ENCODE measurements around the gene CCL22. TPM values are rescaled to one million over a fixed set of nuclear protein-coding genes. Genes with fewer than 3 reads are reported as not detected.

Gene CCL22
- polyA plus RNA-seq, 1 donor from 2014 or later, result not detected

GRCh38 chr16:57407521-57408353, 49.2 kb downstream of the CCL22 start:
- no peaks in the 10 kb centered on the region for H3F3A ChIP-seq (ENCODE audit: insufficient read depth, low read length, poor library complexity, severe bottlenecking)
- H3K27ac ChIP-seq (ENCODE audit: low read length), result no peak overlapping the region
- H3K27me3 ChIP-seq (ENCODE audit: insufficient read depth, low read depth, low read length), result no peaks in the 10 kb centered on the region
- H4K20me1 ChIP-seq (ENCODE audit: insufficient read depth), result no peaks in the 10 kb centered on the region
- no peak overlapping the region for H3K9ac ChIP-seq (ENCODE audit: low read length)
- H3K79me2 ChIP-seq (replicated peaks; ENCODE audit: insufficient read depth, low read length), result no peaks in the 10 kb centered on the region
- no peaks in the 10 kb centered on the region for H3K9me2 ChIP-seq (ENCODE audit: insufficient read depth, low read length)
- no peak overlapping the region for H2AFZ ChIP-seq (ENCODE audit: low read depth, low read length)
- no peak for TF ChIP-seq POLR2AphosphoS5 (IDR thresholded peaks at IDR 0.05)
- TF ChIP-seq MXI1 (conservative IDR thresholded peaks at IDR 0.05; ENCODE audit: poor library complexity, severe bottlenecking), result no peak
- TF ChIP-seq RAD21 (conservative IDR thresholded peaks at IDR 0.05), result no peak
- no peak overlapping the region for H3K4me3 ChIP-seq (ENCODE audit: low read length)
- H3K4me2 ChIP-seq (ENCODE audit: low read length), result no peak overlapping the region
- H3K9me3 ChIP-seq (ENCODE audit: low read length), result no peaks in the 10 kb centered on the region
- no peaks in the 10 kb centered on the region for H3K36me3 ChIP-seq (ENCODE audit: insufficient read depth, low read length)

DNA sequence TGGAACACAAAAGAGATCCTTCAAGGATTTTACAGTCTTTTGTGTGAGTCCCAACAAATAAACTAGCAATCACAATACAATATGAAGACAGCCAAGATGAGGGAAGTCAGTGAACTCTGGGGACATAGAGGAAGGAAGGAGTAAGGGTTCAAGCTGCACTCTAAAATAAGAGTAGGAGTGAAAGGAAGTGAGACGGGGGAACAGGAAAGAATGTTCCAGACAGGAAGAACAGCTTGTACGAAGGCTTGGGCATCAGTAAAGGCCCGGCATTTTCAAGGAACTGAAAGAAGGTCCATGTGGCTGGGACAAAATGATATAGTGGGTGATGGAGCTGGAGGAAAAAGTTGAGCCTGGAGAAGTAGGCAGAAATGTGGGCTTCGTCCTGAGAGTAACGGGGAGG, 50.5 kb downstream of the CCL22 start:
- no peak overlapping the region for H3K4me3 ChIP-seq (ENCODE audit: low read length)
- H3F3A ChIP-seq (ENCODE audit: insufficient read depth, low read length, poor library complexity, severe bottlenecking), result no peaks in the 10 kb centered on the region
- no peak overlapping the region for H3K27ac ChIP-seq (ENCODE audit: low read length)
- H4K20me1 ChIP-seq (ENCODE audit: insufficient read depth), result no peaks in the 10 kb centered on the region
- no peak for TF ChIP-seq MXI1 (conservative IDR thresholded peaks at IDR 0.05; ENCODE audit: poor library complexity, severe bottlenecking)
- no peak for TF ChIP-seq EP300 (conservative IDR thresholded peaks at IDR 0.05; ENCODE audit: poor library complexity, severe bottlenecking)
- TF ChIP-seq RAD21 (conservative IDR thresholded peaks at IDR 0.05), result no peak
- TF ChIP-seq, protein P1, sequence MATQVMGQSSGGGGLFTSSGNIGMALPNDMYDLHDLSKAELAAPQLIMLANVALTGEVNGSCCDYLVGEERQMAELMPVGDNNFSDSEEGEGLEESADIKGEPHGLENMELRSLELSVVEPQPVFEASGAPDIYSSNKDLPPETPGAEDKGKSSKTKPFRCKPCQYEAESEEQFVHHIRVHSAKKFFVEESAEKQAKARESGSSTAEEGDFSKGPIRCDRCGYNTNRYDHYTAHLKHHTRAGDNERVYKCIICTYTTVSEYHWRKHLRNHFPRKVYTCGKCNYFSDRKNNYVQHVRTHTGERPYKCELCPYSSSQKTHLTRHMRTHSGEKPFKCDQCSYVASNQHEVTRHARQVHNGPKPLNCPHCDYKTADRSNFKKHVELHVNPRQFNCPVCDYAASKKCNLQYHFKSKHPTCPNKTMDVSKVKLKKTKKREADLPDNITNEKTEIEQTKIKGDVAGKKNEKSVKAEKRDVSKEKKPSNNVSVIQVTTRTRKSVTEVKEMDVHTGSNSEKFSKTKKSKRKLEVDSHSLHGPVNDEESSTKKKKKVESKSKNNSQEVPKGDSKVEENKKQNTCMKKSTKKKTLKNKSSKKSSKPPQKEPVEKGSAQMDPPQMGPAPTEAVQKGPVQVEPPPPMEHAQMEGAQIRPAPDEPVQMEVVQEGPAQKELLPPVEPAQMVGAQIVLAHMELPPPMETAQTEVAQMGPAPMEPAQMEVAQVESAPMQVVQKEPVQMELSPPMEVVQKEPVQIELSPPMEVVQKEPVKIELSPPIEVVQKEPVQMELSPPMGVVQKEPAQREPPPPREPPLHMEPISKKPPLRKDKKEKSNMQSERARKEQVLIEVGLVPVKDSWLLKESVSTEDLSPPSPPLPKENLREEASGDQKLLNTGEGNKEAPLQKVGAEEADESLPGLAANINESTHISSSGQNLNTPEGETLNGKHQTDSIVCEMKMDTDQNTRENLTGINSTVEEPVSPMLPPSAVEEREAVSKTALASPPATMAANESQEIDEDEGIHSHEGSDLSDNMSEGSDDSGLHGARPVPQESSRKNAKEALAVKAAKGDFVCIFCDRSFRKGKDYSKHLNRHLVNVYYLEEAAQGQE (IDR thresholded peaks at IDR 0.05; ENCODE audit: borderline replicate concordance), result no peak
- no peak for TF ChIP-seq POLR2AphosphoS5 (IDR thresholded peaks at IDR 0.05)
- TF ChIP-seq SMC3 (conservative IDR thresholded peaks at IDR 0.05; ENCODE audit: poor library complexity), result no peak
- no peak for TF ChIP-seq EZH2 (IDR thresholded peaks at IDR 0.05; ENCODE audit: borderline replicate concordance, insufficient read depth, low read length, poor library complexity, severe bottlenecking)
- no peak for TF ChIP-seq TAF1 (IDR thresholded peaks at IDR 0.05; ENCODE audit: low read depth)
- H3K9me2 ChIP-seq (ENCODE audit: insufficient read depth, low read length), result no peaks in the 10 kb centered on the region
- no peaks in the 10 kb centered on the region for H3K9me3 ChIP-seq (ENCODE audit: low read length)
- H3K27me3 ChIP-seq (ENCODE audit: insufficient read depth, low read depth, low read length), result no peaks in the 10 kb centered on the region
- H3K9ac ChIP-seq (ENCODE audit: low read length), result no peak overlapping the region
- H3K36me3 ChIP-seq (ENCODE audit: insufficient read depth, low read length), result no peaks in the 10 kb centered on the region
- H3K79me2 ChIP-seq (replicated peaks; ENCODE audit: insufficient read depth, low read length), result no peaks in the 10 kb centered on the region
- H3K4me2 ChIP-seq (ENCODE audit: low read length), result no peak overlapping the region
- no peak overlapping the region for H2AFZ ChIP-seq (ENCODE audit: low read depth, low read length)

DNA sequence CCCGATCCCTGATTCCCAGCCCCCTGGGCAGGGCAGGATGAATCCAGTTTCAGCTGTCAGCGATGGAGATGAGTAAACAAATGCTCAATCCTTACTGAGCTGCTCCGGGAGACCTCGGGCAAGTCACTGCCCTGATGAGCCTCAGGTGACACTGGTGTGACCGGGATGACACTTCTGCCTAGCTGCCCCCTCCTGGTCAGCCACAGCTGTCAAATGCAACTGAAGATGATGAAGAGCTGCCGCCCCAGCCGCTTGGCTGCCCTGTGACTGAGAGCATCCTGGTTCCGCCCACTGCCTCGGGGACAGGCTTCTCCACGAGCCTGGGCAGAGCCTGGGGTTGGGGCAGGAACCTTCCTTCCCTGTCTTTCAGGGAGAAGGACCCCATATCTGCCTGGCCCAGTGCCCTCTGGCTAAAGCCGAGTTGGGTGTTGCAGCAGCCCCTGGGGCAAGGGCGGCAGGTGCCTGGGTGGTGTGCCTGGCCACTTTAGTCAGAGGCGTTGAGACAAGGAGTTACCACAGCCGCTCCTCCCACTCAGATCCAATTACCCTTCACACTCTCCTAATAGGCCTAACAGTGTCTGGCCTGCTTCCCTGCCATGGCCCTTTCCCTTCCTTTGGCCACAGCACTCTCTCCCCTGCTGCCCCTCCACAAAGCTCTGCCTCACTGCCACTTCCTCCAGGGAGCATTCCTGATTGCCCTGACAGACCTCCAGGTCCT, 51.4 kb downstream of the CCL22 start:
- no peaks in the 10 kb centered on the region for H3K27me3 ChIP-seq (ENCODE audit: insufficient read depth, low read depth, low read length)
- TF ChIP-seq MXI1 (conservative IDR thresholded peaks at IDR 0.05; ENCODE audit: poor library complexity, severe bottlenecking), result no peak
- TF ChIP-seq RAD21 (conservative IDR thresholded peaks at IDR 0.05), result no peak
- no peak for TF ChIP-seq SMC3 (conservative IDR thresholded peaks at IDR 0.05; ENCODE audit: poor library complexity)
- TF ChIP-seq CTCF (IDR thresholded peaks at IDR 0.05; ENCODE audit: poor library complexity, severe bottlenecking), result no peak
- TF ChIP-seq TAF1 (IDR thresholded peaks at IDR 0.05; ENCODE audit: low read depth), result no peak
- no peak for TF ChIP-seq EZH2 (IDR thresholded peaks at IDR 0.05; ENCODE audit: borderline replicate concordance, insufficient read depth, low read length, poor library complexity, severe bottlenecking)
- TF ChIP-seq, protein P1 (IDR thresholded peaks at IDR 0.05; ENCODE audit: borderline replicate concordance), result no peak
- TF ChIP-seq EP300 (conservative IDR thresholded peaks at IDR 0.05; ENCODE audit: poor library complexity, severe bottlenecking), result no peak
- no peak for TF ChIP-seq POLR2AphosphoS5 (IDR thresholded peaks at IDR 0.05)
- no peak overlapping the region for H3K9ac ChIP-seq (ENCODE audit: low read length)
- H2AFZ ChIP-seq (ENCODE audit: low read depth, low read length), result no peak overlapping the region
- no peak overlapping the region for H3K27ac ChIP-seq (ENCODE audit: low read length)
- no peak overlapping the region for H3K4me3 ChIP-seq (ENCODE audit: low read length)
- no peaks in the 10 kb centered on the region for H3F3A ChIP-seq (ENCODE audit: insufficient read depth, low read length, poor library complexity, severe bottlenecking)
- H3K4me2 ChIP-seq (ENCODE audit: low read length), result no peak overlapping the region
- H4K20me1 ChIP-seq (ENCODE audit: insufficient read depth), result no peaks in the 10 kb centered on the region
- H3K79me2 ChIP-seq (replicated peaks; ENCODE audit: insufficient read depth, low read length), result no peaks in the 10 kb centered on the region
- H3K36me3 ChIP-seq (ENCODE audit: insufficient read depth, low read length), result no peaks in the 10 kb centered on the region
- H3K9me3 ChIP-seq (ENCODE audit: low read length), result no peaks in the 10 kb centered on the region
- no peaks in the 10 kb centered on the region for H3K9me2 ChIP-seq (ENCODE audit: insufficient read depth, low read length)
